HG03025 (cell line): ENCODE measurements around the gene APEX1.
"Not testable (repeated sequence)": the region's sequence is repeated elsewhere in the genome, so short reads cannot be mapped to it uniquely, and the experiment has no call there.

Experiments
- ATAC-seq: cut with Tn5 transposase; IDR thresholded peaks from one replicate; pipeline ENCODE4 v1.9.1; 2021; ENCODE audit warnings: mild to moderate bottlenecking, moderate library complexity; ENCODE audit not compliant: unreplicated experiment, low FRiP score

Gene APEX1

DNA sequence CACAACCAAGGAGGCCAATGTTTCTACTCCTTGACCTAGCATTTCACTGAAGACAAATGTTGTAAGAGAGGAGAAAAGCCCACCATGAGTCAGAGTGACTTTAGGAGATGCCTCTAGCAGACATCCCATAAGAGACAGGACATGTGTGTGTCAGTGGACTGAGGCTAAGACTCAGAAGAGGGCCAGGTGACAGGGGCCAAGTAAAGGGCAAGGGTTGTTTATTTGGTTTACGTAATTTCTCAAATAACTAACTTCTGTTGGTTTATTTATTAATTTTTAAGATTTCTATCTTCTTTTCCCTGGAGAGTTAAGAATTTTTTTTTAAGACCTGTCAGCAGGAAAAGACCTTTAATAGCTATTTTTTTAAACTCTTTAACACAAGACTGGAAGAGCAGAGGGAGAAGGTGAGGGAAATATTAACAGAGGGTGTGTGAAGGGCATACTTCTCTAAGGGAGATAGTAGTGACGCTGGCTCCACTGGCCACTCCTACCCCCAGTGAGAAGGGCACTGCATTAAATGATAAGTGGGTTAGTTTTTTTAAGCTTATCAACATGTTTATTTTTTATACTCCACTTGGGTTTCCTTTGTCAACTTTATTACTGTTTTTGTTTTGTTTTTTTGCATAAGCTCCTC lies 17.6 kb downstream of the APEX1 start:
- no peak for ATAC-seq

DNA sequence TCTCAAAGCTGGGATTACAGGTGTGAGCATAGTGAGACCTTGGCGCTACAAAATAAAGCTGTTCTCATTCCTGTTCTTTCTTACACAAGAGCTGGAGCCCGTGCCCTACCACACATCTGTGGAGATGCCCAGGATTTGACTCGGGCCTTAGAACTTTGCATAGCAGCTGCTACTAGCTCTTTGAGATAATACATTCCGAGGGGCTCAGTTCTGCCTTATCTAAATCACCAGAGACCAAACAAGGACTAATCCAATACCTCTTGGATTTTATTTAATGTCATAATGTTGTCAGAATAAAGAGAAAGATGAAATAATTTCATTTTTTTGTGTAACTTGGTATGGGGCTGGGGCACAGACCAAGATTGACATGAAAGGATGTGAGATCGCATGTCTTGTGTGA lies 21.8 kb downstream of the APEX1 start:
- no peak for ATAC-seq

DNA sequence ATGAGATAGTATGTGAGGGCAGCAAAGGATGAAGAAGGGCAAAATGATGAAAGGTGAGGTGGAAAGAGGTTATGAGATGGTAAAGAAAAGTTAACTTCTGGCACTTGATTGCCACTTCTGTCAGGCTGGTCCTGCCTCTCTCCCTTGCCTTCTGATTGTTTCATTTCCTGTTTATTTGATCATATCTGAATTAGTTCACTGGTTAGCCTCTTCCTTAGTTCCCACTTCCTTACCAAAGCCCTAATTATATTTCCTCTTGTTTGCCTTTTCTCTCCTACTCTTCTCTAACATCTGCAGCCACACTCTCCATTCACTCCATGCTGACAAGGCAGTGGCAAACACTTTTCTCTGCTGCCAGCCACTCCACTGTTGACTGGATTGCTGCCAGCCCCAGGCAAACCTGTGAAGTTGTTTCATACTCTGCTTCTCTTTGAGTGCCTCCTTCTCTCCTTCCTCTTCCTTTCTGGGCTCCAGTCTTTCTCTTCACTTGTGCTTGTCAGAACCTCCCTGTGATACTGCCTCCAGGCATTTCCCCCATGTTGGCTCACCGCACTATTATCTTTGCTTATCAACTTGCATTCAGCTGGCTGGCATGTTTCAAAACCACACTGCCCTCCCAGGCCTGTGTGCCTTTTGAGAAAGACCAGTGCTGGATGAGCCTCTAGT lies 22.3 kb downstream of the APEX1 start:
- ATAC-seq = no peak

DNA sequence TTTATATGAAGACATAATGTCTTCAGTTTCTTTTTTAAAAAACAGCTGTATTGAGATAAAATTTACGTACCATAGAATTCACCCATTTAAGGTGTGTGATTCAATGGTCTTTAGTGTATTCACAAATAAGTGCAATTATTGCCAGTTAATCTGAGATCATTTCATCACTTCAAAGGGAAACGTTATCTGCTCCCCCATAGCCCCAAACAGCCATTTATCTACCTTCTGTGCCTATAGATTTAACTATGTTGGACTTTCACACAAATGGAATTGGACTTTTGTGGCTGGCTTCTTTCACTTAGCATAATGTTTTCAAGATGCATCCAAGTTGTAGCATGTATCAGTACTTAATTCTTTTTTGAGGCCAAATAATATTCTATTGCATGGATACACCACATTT lies 23.9 kb downstream of the APEX1 start:
- no peak for ATAC-seq

DNA sequence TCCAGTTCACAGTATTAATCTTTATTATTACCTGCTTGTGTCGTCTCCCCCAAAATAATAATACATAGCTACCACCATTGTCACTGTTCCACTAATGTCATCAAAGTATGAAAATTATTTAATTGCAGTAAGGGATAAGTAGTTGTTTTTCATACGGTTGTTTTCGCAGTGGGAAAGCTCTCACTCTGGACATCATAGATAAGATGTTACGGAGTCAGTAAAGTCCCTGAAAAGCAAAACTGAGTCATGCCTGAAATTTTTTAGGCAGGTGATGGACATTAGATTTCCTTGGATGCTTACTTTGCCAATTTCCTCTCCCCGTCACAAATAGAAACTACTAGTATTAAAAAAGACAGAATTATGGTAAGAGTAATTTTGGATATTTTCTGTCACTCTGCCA lies 27.4 kb downstream of the APEX1 start:
- no peak for ATAC-seq

DNA sequence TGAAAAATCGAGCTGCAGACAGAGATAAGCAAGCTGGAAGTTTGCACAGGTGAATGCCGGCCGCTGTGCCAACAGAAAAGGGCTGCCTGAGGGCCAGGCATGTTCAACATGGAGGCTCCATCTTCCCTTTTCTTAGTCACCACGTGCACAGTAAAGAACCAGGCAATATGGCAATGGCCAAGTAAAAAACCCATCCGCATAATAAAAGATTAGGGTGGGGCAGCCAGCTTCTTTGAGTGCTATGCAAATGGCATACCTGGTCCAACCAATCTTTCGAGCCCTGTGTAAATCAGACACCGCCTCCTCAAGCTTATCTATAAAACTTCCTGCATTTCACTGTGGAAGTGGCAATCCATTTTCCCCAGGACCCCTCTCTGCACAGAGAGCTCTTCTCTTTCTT lies 30.9 kb downstream of the APEX1 start:
- ATAC-seq = no peak

DNA sequence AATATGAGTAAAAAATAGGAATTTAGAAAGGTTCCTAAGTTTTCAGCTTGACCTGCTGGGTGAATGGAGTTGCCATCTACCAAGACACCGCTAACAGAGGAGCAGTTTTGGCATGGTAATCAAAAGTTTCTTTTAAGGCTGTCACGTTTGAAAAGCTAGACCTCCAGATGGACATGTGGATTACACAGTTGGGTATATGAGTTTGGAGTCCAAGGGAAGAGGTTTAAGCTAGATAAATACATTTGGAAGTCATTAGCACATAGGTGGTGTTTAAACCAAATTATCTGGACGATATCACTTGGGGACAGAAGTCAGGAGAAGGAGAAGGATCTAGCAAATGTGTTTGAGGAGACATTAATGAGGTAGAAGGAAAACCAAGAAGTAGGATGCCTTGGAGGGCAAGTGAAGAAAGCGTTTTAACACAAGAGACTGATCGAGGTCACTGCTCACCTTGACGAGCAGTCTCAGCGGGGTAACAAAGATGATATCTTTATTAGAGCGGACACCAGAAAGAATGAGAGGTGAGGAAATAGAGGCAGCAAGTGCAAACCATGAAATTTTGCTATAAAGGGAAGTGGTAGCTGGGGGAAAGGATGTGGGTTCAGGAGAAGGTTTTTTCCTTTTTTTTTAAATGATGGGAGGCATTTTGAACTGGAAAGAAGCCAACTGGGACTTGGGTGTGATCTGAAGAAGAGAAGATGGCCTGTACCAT lies 31.8 kb downstream of the APEX1 start:
- ATAC-seq = no peak

DNA sequence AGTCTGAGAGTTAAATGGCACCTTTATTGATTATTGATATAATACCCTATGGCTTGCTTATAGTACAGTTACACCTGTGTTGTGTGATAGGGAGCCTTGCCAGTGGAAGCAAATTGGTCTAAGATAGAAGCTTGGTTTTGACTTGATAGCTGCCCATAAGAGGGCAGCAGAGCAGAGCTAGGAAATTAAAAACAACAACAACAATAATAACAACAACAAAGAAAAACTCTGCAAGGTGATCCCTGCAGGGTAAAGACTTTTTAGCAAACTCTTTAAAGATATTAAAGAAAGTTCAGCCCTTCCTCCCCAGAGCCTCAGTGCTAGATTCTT lies 32.3 kb downstream of the APEX1 start:
- no peak for ATAC-seq

DNA sequence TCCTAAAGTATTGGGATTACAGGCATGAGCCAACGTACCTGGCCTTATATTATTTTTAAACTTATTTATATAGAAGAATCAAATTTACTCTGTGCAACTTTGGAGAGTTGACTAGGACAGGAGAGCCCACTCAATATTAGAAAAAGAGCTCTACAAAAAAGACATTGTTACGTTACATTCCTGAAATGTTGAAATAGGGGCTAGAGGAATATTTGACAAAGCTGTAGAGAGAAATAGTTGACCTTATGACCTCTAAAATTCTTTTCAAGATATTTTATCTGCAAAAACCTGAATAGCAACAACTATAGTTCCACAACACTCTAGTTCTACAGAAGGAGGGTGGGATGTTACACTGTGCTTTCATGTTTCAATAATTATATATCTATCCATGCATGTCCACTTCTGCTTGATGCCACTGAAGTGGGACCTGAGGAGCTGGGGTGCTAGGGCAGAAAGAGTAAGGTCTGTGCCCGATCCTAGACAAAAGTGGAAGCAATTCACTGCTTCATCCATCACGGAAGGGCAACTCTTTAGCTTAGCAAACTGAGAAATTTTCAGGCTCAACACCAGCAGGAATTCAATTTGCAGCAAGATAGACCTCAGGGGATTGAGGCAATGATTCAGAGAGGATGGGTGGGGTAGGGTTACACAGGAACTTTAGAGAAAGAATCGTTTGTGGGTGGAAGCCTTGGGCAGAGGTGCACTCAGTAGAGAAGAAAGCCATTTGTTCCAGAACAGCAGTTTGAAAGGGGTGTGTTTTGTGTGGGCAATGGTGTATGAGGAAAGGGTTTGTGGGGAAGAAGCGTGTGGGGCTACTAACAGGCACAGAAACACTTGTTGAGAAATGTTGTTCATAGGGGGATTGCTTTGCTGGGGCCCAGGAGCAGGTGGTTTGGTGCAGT lies 34.3 kb downstream of the APEX1 start:
- ATAC-seq = no peak

DNA sequence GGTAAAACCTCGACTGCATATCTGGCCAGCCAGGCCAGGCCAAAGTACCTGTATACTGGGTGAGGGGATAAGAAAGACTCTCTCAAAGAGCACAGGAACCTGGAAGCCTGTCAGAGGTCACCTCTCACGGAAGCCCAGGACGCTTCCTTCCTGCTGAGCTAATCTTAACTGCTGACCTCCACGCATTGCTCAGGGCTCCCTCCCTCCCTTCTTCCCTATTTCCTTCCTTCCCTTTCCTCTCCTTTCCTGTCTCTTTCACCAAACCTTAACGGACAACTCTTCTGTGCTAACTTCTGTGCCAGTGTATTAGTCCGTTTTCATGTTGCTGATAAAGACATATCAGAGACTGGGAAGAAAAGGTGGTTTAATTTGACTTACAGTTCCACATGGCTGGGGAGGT lies 35.5 kb downstream of the APEX1 start:
- no peak for ATAC-seq

DNA sequence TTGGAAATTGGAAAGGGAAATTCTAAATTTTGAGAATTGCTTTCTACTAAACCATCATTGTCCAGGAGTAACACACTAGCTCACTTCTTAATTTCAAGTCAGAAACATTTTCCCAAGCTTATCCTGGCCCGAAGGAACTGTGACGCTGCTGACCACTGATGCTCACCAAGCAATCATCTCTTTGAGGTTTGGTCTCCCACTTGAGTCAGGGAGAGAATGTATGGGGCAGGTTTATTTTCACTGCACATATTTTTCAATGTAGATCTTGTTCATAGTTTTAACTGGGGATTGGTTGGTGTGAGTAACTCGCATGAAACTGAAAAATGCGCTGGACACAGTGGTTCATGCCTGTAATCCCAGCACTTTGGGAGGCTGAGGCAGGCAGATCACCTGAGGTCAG lies 37.5 kb downstream of the APEX1 start:
- ATAC-seq = no peak

DNA sequence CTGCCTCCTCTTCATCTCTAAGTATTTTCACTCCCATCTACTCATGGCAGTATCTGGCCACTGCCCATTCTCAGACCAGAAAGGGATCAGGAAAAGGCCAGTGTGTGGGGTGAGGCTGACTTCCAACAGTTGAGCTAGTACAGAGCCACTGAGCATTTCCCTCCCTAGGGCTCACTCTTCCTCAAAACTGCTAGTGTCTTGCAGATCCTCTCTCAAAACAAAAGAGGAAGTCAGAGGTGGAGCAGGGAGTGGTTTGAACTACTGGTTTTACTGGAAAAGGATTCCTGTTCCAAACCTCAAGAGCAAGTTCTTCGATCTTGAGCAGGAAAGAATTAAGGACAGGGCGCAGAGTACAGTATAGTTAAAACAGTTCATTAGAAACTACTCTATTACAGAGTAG lies 38.6 kb downstream of the APEX1 start:
- no peak for ATAC-seq

DNA sequence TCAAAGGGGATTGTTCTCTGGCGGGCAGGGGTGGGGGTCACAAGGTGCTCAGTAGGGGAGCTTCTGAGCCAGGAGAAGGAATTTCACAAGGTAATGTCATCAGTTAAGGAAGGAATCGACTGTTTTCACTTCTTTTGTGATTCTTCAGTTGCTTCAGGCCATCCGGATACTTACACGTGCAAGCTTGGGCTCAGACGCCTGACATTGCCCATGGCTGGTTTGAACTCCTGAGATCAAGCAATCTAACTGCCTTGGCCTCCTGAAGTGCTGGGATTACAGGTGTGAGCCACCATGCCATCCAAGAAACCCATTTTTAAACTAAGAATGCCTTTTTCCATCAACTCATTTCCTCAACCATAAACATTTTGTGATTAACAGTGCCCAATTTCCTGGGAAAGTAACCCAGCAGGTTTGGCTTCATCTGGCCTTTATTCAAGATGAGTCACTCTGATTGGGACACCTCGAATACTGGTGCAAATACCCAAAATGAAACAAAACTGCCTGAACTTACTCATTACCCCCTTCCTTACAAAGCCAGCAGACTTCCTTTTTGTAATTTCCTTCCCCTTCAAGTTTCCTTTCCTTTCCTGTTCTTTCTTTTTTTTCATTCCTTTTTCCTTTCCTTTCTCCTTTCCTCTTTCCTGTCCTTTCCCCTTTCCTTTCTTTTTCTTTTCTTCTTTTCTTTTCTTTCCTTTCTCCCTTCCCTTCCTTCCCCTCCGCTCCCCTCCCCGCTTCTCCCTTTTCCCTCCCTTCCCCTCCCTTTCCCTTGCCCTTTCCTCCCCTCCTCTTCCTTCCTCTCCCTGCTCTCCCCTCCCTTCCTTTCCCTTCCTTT lies 40.1 kb downstream of the APEX1 start:
- ATAC-seq = no peak

DNA sequence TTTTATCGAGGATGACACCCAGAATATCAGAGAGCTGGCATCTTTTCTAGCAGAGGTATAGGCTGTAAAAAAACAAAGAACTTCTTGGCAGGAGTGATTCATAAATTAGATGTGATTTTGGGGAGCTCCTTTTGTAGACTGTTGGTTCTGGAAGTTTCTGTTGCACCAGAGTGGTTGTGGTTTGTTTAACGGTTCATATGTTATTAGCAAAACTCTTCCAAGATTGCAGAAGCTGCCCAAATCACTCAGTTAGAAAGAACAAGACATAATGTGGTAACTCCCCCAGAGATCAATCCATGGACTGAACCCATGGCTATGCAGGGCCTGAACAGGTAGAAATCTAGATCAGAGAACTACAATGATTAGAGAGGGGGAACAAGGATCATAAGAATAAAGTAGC lies 43.6 kb downstream of the APEX1 start:
- ATAC-seq = no peak

DNA sequence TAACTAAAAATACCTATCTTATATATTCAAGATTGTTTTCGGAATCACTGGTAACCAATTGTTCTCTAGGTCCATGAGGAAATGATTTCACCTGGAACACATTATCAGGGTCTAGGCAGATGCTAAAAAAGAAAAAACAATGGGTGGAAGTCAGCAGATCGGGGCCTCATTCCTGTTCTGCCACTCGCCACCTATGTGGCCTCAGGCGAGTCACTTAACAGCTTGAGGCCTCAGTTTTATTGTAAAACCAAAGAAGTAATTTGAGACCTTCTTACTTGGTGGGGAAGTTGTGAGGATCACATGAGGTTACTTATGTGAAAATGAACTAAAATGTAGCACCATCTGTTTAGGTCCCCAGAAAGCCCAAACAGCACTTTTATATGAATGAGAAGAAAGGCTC lies 44.1 kb downstream of the APEX1 start:
- no peak for ATAC-seq

DNA sequence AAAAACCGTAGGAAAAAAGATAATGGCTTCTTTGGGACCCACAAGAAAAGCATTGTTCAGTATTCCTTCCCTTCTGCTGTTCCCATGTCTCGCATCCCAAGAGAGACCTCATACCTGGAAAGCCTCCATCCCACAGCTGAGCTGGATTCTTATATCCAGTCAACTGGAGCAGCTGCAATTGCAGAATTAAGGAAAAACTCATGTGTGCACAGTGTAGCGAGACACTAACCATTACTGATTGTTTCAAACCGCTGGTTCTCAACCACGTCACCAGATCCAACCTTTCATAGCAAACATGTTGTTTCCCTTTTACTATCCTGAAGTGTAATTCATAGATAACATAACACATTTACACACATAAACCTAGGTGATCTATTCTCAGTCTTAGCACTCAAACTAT lies 44.9 kb downstream of the APEX1 start:
- no peak for ATAC-seq

DNA sequence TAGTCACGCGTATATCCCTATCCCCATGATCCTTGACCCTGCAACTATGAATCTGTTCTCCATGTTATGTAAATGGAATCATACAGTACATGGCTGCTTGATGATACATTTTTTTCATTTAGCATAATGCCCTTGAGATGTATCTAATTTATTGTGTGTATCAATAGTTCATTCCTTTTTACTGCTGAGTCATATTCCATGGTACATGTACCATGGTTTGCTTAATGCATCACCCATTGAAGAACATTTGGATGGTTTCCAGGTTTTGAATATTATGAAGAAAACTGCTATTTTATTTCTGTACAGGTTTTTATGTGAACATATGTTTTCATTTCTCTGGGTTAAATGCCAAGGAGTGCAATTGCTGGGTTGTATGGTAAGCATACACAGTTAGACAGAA lies 46.3 kb downstream of the APEX1 start:
- ATAC-seq = no peak

DNA sequence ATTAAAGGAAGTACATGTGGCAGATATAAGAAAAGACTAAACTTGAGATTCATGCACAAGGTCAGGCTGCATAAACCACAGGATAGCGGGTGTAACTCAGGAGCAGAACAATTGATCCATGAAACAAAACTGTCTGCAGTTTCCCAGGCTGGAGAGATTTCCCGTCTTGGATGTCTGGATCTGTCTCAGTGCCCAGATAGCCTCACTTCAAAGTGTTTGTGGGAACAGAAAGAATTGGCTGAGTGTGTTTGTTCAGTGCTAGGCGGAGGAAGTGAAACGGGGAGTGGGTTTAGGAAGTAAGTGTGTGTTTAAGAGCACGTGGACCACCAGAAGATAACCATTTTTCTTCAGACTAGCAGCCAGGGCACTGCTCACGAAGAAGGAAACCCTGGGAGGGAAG lies 48.9 kb downstream of the APEX1 start:
- no peak for ATAC-seq

DNA sequence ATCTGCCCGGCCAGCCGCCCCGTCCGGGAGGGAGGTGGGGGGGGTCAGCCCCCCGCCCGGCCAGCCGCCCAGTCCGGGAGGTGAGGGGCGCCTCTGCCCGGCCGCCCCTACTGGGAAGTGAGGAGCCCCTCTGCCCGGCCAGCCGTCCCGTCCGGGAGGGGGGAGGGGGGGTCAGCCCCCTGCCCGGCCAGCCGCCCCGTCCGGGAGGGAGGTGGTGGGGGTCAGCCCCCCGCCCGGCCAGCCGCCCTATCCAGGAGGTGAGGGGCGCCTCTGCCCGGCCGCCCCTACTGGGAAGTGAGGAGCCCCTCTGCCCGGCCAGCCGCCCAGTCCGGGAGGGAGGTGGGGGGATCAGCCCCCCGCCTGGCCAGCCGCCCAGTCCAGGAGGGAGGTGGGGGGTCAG lies 51.2 kb downstream of the APEX1 start:
- not testable (repeated sequence) for ATAC-seq

DNA sequence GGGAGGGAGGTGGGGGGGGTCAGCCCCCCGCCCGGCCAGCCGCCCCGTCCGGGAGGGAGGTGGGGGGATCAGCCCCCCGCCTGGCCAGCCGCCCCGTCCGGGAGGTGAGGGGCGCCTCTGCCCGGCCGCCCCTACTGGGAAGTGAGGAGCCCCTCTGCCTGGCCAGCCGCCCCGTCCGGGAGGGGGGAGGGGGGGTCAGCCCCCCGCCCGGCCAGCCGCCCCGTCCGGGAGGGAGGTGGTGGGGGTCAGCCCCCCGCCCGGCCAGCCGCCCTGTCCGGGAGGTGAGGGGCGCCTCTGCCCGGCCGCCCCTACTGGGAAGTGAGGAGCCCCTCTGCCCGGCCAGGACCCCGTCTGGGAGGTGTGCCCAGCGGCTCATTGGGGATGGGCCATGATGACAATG lies 51.7 kb downstream of the APEX1 start:
- not testable (repeated sequence) for ATAC-seq
